A549 (cell line): Measurements from ENCODE around the gene PDE6D. TPM values are rescaled to one million over a fixed set of nuclear protein-coding genes. Genes with fewer than 3 reads are reported as not detected.

Experiments used
- ATAC-seq, 2 experiments: fragments of 200-7000 bp in 1 of 2; fragments of >200 bp in 1 of 2; cut with Nextera tagmentation in 1 of 2; cut with Tn5 transposase in 1 of 2; 3 replicates each; pipeline versions ENCODE4 v1.8.0 to v1.9.1; 2018 to 2020; ENCODE audit warnings: mild to moderate bottlenecking in 1 of 2, moderate library complexity in 1 of 2
- CTCF ChIA-PET: fragments of 300-600 bp; sonication (Branson Sonifier 250); formaldehyde crosslinking; extraction: SDS; loops from one replicate; lab custom pipeline; 2021; ENCODE audit warnings: antibody characterized with exemption, inconsistent platforms; lab: Yijun Ruan, JAX
- POLR2A ChIA-PET: fragments of 350-600 bp; formaldehyde crosslinking; extraction: SDS; loops from one replicate; lab custom pipeline; 2021; ENCODE audit warnings: antibody characterized with exemption, inconsistent platforms; lab: Yijun Ruan, JAX
- DNase-seq, 2 experiments: peaks; one replicate each; pipeline versions ENCODE4 v3.0.0 to v3.0.0-alpha.2; 2011 to 2016; ENCODE audit warnings: low read depth in 1 of 2, low spot score in 1 of 2
- FAIRE-seq: peaks from 2 replicates; lab custom pipeline; 2011; peaks lifted over from hg19 to GRCh38; lab: Jason Lieb, UNC
- H3K27ac ChIP-seq, 2 experiments: fragments of >200 bp; sonication (Bioruptor Twin); formaldehyde crosslinking; 3 replicates each; pipeline ENCODE4 v1.5.1; 2016 to 2017
- H3K4me1 ChIP-seq: fragments of >200 bp; sonication (Bioruptor Twin); formaldehyde crosslinking; 3 replicates; pipeline ENCODE4 v1.6.1; 2016
- H3K4me2 ChIP-seq: fragments of >200 bp; sonication (Bioruptor Twin); formaldehyde crosslinking; 3 replicates; pipeline ENCODE4 v1.6.1; 2016
- H3K4me3 ChIP-seq: fragments of >200 bp; sonication (Bioruptor Twin); formaldehyde crosslinking; 3 replicates; pipeline ENCODE4 v1.5.1; 2016
- H3K9me3 ChIP-seq: fragments of >200 bp; sonication (Bioruptor Twin); formaldehyde crosslinking; 3 replicates; pipeline ENCODE4 v1.6.1; 2016
- ATOH8 ChIP-seq: fragments of 250-450 bp; sonication (Bioruptor Pico); IDR thresholded peaks from 2 replicates; pipeline ENCODE4 v1.5.0; 2020; ENCODE audit warnings: low read depth, mild to moderate bottlenecking, moderate library complexity
- CBX2 ChIP-seq: fragments of 200-600 bp; sonication (generic); IDR thresholded peaks from 2 replicates; pipeline ENCODE4 v1.6.1; 2016; ENCODE audit warnings: low read depth, mild to moderate bottlenecking, borderline replicate concordance
- CBX8 ChIP-seq: fragments of 200-600 bp; sonication (generic); IDR thresholded peaks from 2 replicates; pipeline ENCODE4 v1.6.1; 2016
- CEBPB ChIP-seq, 2 experiments: fragments of >200 bp in 1 of 2; sonication (Bioruptor Twin) in 1 of 2; formaldehyde crosslinking in 1 of 2; IDR thresholded peaks; 2 replicates each; pipeline ENCODE4 v1.6.1; 2012 to 2016
- CTCF ChIP-seq: fragments of >200 bp; sonication (Bioruptor Twin); formaldehyde crosslinking; IDR thresholded peaks from 3 replicates; pipeline ENCODE4 v1.5.1; 2016
- EHMT2 ChIP-seq: fragments of 200-600 bp; sonication (generic); IDR thresholded peaks from 2 replicates; pipeline ENCODE4 v1.6.1; 2016; ENCODE audit warnings: antibody characterized with exemption, low read depth, mild to moderate bottlenecking, moderate library complexity
- EP300 ChIP-seq, 2 experiments: fragments of >200 bp; sonication (Bioruptor Twin); formaldehyde crosslinking; IDR thresholded peaks; 2 replicates in 1 of 2; 3 replicates in 1 of 2; pipeline ENCODE4 v1.6.1; 2016 to 2017
- ESRRA ChIP-seq: fragments of 150-350 bp; IDR thresholded peaks from 2 replicates; pipeline ENCODE4 v1.6.1; 2014; ENCODE audit warnings: mild to moderate bottlenecking, low read length, borderline replicate concordance
- FOSL2 ChIP-seq, 2 experiments: fragments of 450-650 bp in 1 of 2; fragments of >200 bp in 1 of 2; sonication (Bioruptor Twin) in 1 of 2; formaldehyde crosslinking; IDR thresholded peaks; 2 replicates each; pipeline versions ENCODE4 v1.5.0 to v1.6.1; 2016 to 2020; ENCODE audit warnings: mild to moderate bottlenecking in 1 of 2, moderate library complexity in 1 of 2
- GATA3 ChIP-seq: IDR thresholded peaks from 2 replicates; pipeline ENCODE4 v1.6.1; 2012; ENCODE audit warnings: borderline replicate concordance
- HES2 ChIP-seq: fragments of >200 bp; sonication (Bioruptor Twin); formaldehyde crosslinking; IDR thresholded peaks from 2 replicates; pipeline ENCODE4 v1.6.1; 2016
- HEYL ChIP-seq: fragments of 250-450 bp; sonication (Bioruptor Pico); IDR thresholded peaks from 2 replicates; pipeline ENCODE4 v1.8.0; 2021; ENCODE audit warnings: mild to moderate bottlenecking, moderate library complexity
- HMGXB4 ChIP-seq: fragments of 250-450 bp; sonication (Bioruptor Pico); IDR thresholded peaks from 2 replicates; pipeline ENCODE4 v1.5.0; 2021; ENCODE audit warnings: mild to moderate bottlenecking, moderate library complexity, borderline replicate concordance
- JUNB ChIP-seq: fragments of >200 bp; sonication (Bioruptor Twin); formaldehyde crosslinking; IDR thresholded peaks from 2 replicates; pipeline ENCODE4 v1.6.1; 2016
- MAFK ChIP-seq: fragments of 450-650 bp; IDR thresholded peaks from 2 replicates; pipeline ENCODE4 v1.6.1; 2014; ENCODE audit not compliant: partially characterized antibody
- NPAS2 ChIP-seq: fragments of 250-450 bp; sonication (Bioruptor Pico); IDR thresholded peaks from 2 replicates; pipeline ENCODE4 v1.8.0; 2022; ENCODE audit warnings: mild to moderate bottlenecking, moderate library complexity, borderline replicate concordance
- POLR2A ChIP-seq: IDR thresholded peaks from 2 replicates; pipeline ENCODE4 v1.6.1; 2012; ENCODE audit warnings: mild to moderate bottlenecking, low read length
- RAD21 ChIP-seq, 2 experiments: fragments of >200 bp in 1 of 2; sonication (Bioruptor Twin) in 1 of 2; formaldehyde crosslinking in 1 of 2; IDR thresholded peaks in 1 of 2; conservative IDR thresholded peaks in 1 of 2; 2 replicates in 1 of 2; 3 replicates in 1 of 2; pipeline ENCODE4 v1.6.1; 2012 to 2018; ENCODE audit warnings: inconsistent platforms in 1 of 2
- RARB ChIP-seq: fragments of 250-450 bp; sonication (Bioruptor Pico); IDR thresholded peaks from 2 replicates; pipeline ENCODE4 v1.8.0; 2021; ENCODE audit warnings: mild to moderate bottlenecking, moderate library complexity
- TFCP2L1 ChIP-seq: fragments of 250-450 bp; sonication (Bioruptor Pico); IDR thresholded peaks from 2 replicates; pipeline ENCODE4 v1.5.0; 2021; ENCODE audit warnings: mild to moderate bottlenecking
- WGBS: methylation state at CpG from one replicate; pipeline ENCODE4 v1.1.6; 2017; ENCODE audit errors: missing lambda C conversion rate; 5-methylcytosine and 5-hydroxymethylcytosine counted together
- polyA plus RNA-seq, 4 experiments: library from polyadenylated mRNA; depleted of rRNA in 3 of 4; stranded (reverse); fragments of >200 nt; fragmentation: RNase III in 1 of 4; extraction: RNeasy Plus Mini Kit Qiagen cat#74134 plus additional on column Dnase treatment in 1 of 4; gene quantifications; 2 replicates in 3 of 4; 3 replicates in 1 of 4; pipeline ENCODE4 v1.2.3, GENCODE V29; 2011 to 2017

The PDE6D gene
- polyA plus RNA-seq, 2 of the 4 experiments (the other 2 are of a cell fraction), result 27.3 to 51.3 TPM

- Histone ChIP-seq H3K4me2 (no peak overlapping the region), H3K4me1 (peaks cover 5% of the 10 kb centered on the region; the same call in 1 of the 3 replicates), H3K27ac (no peak overlapping the region), H3K4me3 (no peak overlapping the region), H3K9me3 (no peaks in the 10 kb centered on the region)
- FAIRE-seq (no peak), ATAC-seq (peak; percentile 74 to 85; a peak in 5 of 6 replicates), DNase-seq (peak; percentile 15 to 49)
- CTCF ChIA-PET, result interaction anchor here (0.7 to 4.2 kb wide), 19 partner anchors 10 to 742 kb away, joined by 3 to 30 read pairs (median 4); partner anchors contain the start of gene COPS7B
- 26% methylated on average over 6 of the region's 6 CpGs for WGBS
- POLR2A ChIA-PET, result no interaction called here
- no peak for TF ChIP-seq JUNB
- peak; percentile 28 to 52; a peak in 2 of 5 replicates for TF ChIP-seq RAD21 (conservative IDR thresholded peaks at IDR 0.05 in 1 of 2, IDR thresholded peaks at IDR 0.05 in 1 of 2)
- peak; percentile 68 for TF ChIP-seq CTCF
These were observed 19.5 kb upstream of the PDE6D start for GRCh38 chr2:231800493-231801091.

GRCh38 chr2:231795525-231796327, 14.6 kb upstream of the PDE6D start:
- H3K9me3 ChIP-seq, result no peaks in the 10 kb centered on the region
- ATAC-seq, result peak; percentile 94 to 95
- peaks cover 15% of the 10 kb centered on the region; the same call in 2 of the 3 replicates for H3K4me1 ChIP-seq
- DNase-seq, result peak; percentile 80 to 91
- H3K4me3 ChIP-seq, result no peak overlapping the region
- 80% methylated on average over 9 of the region's 9 CpGs for WGBS
- FAIRE-seq, result peak; percentile 49
- TF ChIP-seq MAFK (peak; percentile 62), FOSL2 (IDR thresholded peaks at IDR 0.05) (no peak), FOSL2 (CRISPR knock-in tag; IDR thresholded peaks at IDR 0.05) (peak; percentile 21; the same call in 1 of the 2 replicates), ESRRA (no peak), GATA3 (no peak), CTCF (peak; percentile 57), HMGXB4 (no peak), CBX2 (no peak), RARB (CRISPR knock-in tag) (no peak)
- TF ChIP-seq, all 56 proteins: peak for 3
- POLR2A ChIA-PET, result interaction anchor here (0.7 to 1.0 kb wide), 3 partner anchors 10 to 123 kb away, joined by 3 to 4 read pairs (median 3); partner anchors contain the start of genes COPS7B and PTMA
- Histone ChIP-seq H3K27ac (no peak overlapping the region), H3K4me2 (0 out of 3 replicates have a peak overlapping the region, but pooled peaks have one; percentile 4)
- CTCF ChIA-PET, result interaction anchor here (0.6 to 3.3 kb wide), 15 partner anchors 10 to 668 kb away, joined by 3 to 20 read pairs (median 4); partner anchors contain the start of gene COPS7B

- FAIRE-seq, result no peak
- WGBS, result 90% methylated on average over 3 of the region's 3 CpGs
- H3K27ac ChIP-seq, result no peak overlapping the region
- no peaks in the 10 kb centered on the region for H3K9me3 ChIP-seq
- ChIA-PET CTCF (interaction anchor here (0.6 to 3.3 kb wide), 5 partner anchors 9 to 1808 kb away, joined by 3 to 20 read pairs (median 4); partner anchors contain the start of gene COPS7B), POLR2A (no interaction called here)
- H3K4me2 ChIP-seq, result no peak overlapping the region
- peaks cover 15% of the 10 kb centered on the region; the same call in 2 of the 3 replicates for H3K4me1 ChIP-seq
- H3K4me3 ChIP-seq, result no peak overlapping the region
- DNase-seq, result no peak
- no peak for ATAC-seq
- TF ChIP-seq CBX8 (no peak), EP300 (IDR thresholded peaks at IDR 0.05) (no peak), POLR2A (no peak), NPAS2 (CRISPR knock-in tag) (no peak), HES2 (no peak), EHMT2 (no peak), HEYL (CRISPR knock-in tag) (no peak), ATOH8 (CRISPR knock-in tag) (no peak), CTCF (no peak), CEBPB (IDR thresholded peaks at IDR 0.05) (no peak), MAFK (no peak), TFCP2L1 (CRISPR knock-in tag) (no peak)
These were observed 13.3 kb upstream of the PDE6D start for GRCh38 chr2:231794383-231794782.
